ENCODE results near the gene PCDHA12.

PCDHA12 gene

DNA sequence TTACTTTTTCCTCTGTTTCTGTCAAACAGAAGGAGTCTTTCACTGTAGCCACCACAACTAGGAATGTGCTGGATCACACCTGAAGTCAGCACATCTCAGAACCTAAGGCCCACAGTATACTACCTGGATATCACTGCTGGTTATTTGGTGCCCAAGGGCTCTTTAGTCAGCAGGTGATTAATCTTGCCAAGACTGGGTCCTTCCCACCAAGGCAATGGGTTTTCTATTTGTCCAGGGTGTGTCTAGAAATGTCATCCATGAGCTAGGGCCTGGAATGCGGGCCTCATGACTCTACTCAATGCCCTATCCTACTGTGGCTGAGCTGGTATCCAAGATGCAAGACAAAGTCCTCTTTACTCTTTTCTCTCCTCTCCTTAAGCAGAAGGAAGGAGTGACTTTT is 41.2 kb downstream of the PCDHA12 start:
- H3K9me2 ChIP-seq (replicated peaks; ENCODE audit: control insufficient read depth, low read length), result no peaks in the 10 kb centered on the region
- H3K4me2 ChIP-seq (ENCODE audit: low read length), result no peak overlapping the region
- no peaks in the 10 kb centered on the region for H3F3A ChIP-seq (ENCODE audit: control insufficient read depth, insufficient read depth)
- no peaks in the 10 kb centered on the region for H3K27me3 ChIP-seq (ENCODE audit: control insufficient read depth, low read length)
- no peak overlapping the region for H3K27ac ChIP-seq (ENCODE audit: low read depth, low read length)
- TF ChIP-seq EZH2phosphoT487 (IDR thresholded peaks at IDR 0.05; ENCODE audit: borderline replicate concordance, low read length), result no peak
- TF ChIP-seq CTCF (IDR thresholded peaks at IDR 0.05; ENCODE audit: low read depth, low read length, poor library complexity, severe bottlenecking), result no peak
- H3K79me2 ChIP-seq (ENCODE audit: control insufficient read depth, low read length), result no peaks in the 10 kb centered on the region
- H3K9me3 ChIP-seq (ENCODE audit: control insufficient read depth, insufficient read depth, low read length), result no peaks in the 10 kb centered on the region
- no peaks in the 10 kb centered on the region for H3K36me3 ChIP-seq (ENCODE audit: control insufficient read depth, low read length)
- H3K4me3 ChIP-seq (ENCODE audit: low read length), result no peak overlapping the region
- no peaks in the 10 kb centered on the region for H4K20me1 ChIP-seq (ENCODE audit: control insufficient read depth, insufficient read depth, low read depth, low read length)
- H3K4me1 ChIP-seq (ENCODE audit: control insufficient read depth, low read length), result no peaks in the 10 kb centered on the region

- Histone ChIP-seq H3K36me3 (ENCODE audit: control insufficient read depth, low read length) (no peaks in the 10 kb centered on the region), H3F3A (ENCODE audit: control insufficient read depth, insufficient read depth) (no peaks in the 10 kb centered on the region), H3K4me2 (ENCODE audit: low read length) (no peak overlapping the region), H3K9me3 (ENCODE audit: control insufficient read depth, insufficient read depth, low read length) (no peaks in the 10 kb centered on the region), H3K9me2 (replicated peaks; ENCODE audit: control insufficient read depth, low read length) (no peaks in the 10 kb centered on the region), H3K79me2 (ENCODE audit: control insufficient read depth, low read length) (no peaks in the 10 kb centered on the region), H3K27me3 (ENCODE audit: control insufficient read depth, low read length) (no peaks in the 10 kb centered on the region), H3K4me1 (ENCODE audit: control insufficient read depth, low read length) (no peaks in the 10 kb centered on the region), H3K27ac (ENCODE audit: low read depth, low read length) (no peak overlapping the region), H3K4me3 (ENCODE audit: low read length) (no peak overlapping the region), H4K20me1 (ENCODE audit: control insufficient read depth, insufficient read depth, low read depth, low read length) (no peaks in the 10 kb centered on the region)
- TF ChIP-seq EZH2phosphoT487 (IDR thresholded peaks at IDR 0.05; ENCODE audit: borderline replicate concordance, low read length) (no peak), CTCF (IDR thresholded peaks at IDR 0.05; ENCODE audit: low read depth, low read length, poor library complexity, severe bottlenecking) (no peak)
Measured at GRCh38 chr5:140923601-140924000, 48.5 kb downstream of the PCDHA12 start.

DNA sequence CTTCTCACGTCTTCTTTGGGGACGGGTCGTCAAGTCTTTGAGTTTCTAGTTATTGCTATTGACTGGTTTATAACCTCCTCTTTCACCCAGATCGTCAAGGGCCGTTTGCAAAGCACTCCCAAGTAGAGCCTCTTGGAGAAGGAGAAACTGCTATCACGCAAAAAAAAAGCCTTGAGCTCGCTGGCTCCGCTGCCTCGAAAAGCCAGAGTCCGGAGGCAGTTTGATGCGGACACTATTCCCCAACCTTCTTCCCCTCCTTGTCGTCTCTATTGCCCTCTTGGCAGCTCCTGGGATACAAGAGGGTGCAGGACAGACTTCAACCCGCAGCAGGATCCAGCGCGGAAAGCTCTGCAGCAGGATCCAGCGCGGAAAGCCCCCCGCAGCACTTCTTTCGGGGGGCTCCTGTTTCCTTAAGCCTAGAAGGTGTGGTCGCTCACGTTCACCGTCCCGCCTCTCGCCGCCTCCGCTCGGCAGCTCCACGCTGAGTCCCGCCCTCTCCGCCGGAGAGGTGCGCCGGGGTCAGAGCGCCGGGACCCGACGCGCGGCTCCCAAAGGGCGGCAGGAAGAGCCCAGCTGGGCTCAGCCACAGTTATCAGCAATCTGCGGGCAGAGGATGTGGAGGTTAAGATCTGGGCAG is 50.8 kb downstream of the PCDHA12 start, which contains the start of gene PCDHAC1:
Gene PCDHAC1 (plus strand): TSS at position 494 of the 637 bp plus-strand sequence. CDS start 594 bp downstream, outside the sequence.
- H3K4me3 ChIP-seq (ENCODE audit: low read length), result no peak within 1 kb of the TSS
- no peak within 1 kb of the TSS for H3K4me2 ChIP-seq (ENCODE audit: low read length)
- no peaks in the 10 kb centered on the region for H3K27me3 ChIP-seq (ENCODE audit: control insufficient read depth, low read length)
- no peaks in the 10 kb centered on the region for H3K79me2 ChIP-seq (ENCODE audit: control insufficient read depth, low read length)
- no peaks in the 10 kb centered on the region for H3K36me3 ChIP-seq (ENCODE audit: control insufficient read depth, low read length)
- H4K20me1 ChIP-seq (ENCODE audit: control insufficient read depth, insufficient read depth, low read depth, low read length), result no peaks in the 10 kb centered on the region
- H3F3A ChIP-seq (ENCODE audit: control insufficient read depth, insufficient read depth), result no peaks in the 10 kb centered on the region
- no peaks in the 10 kb centered on the region for H3K9me2 ChIP-seq (replicated peaks; ENCODE audit: control insufficient read depth, low read length)
- H3K4me1 ChIP-seq (ENCODE audit: control insufficient read depth, low read length), result no peaks in the 10 kb centered on the region
- H3K27ac ChIP-seq (ENCODE audit: low read depth, low read length), result no peak within 1 kb of the TSS
- H3K9me3 ChIP-seq (ENCODE audit: control insufficient read depth, insufficient read depth, low read length), result no peaks in the 10 kb centered on the region
- TF ChIP-seq CTCF (IDR thresholded peaks at IDR 0.05; ENCODE audit: low read depth, low read length, poor library complexity, severe bottlenecking) (no peak), EZH2phosphoT487 (IDR thresholded peaks at IDR 0.05; ENCODE audit: borderline replicate concordance, low read length) (no peak)
